HUES48 (cell line): ENCODE data around the gene ENDOG.
"Not testable (repeated sequence)": the region's sequence is repeated elsewhere in the genome, so short reads cannot be mapped to it uniquely, and the experiment has no call there.

Experiments
- H3K27ac ChIP-seq: one replicate; pipeline ENCODE4 v1.7.0; 2013; ENCODE audit warnings: low read depth, low read length, inconsistent platforms
- H3K27me3 ChIP-seq: 2 replicates; pipeline ENCODE4 v1.6.1; 2013; ENCODE audit warnings: mild to moderate bottlenecking, low read length; ENCODE audit not compliant: control insufficient read depth, insufficient read depth
- H3K36me3 ChIP-seq: 2 replicates; pipeline ENCODE4 v1.6.1; 2013; ENCODE audit warnings: low read length; ENCODE audit not compliant: control insufficient read depth, insufficient read depth
- H3K4me1 ChIP-seq: 2 replicates; pipeline ENCODE4 v1.6.1; 2013; ENCODE audit warnings: mild to moderate bottlenecking, low read length; ENCODE audit not compliant: control insufficient read depth, insufficient read depth
- H3K4me3 ChIP-seq: 2 replicates; pipeline ENCODE4 v1.5.1; 2013; ENCODE audit warnings: mild to moderate bottlenecking, low read depth, low read length
- H3K9ac ChIP-seq: 2 replicates; pipeline ENCODE4 v1.6.1; 2013; ENCODE audit warnings: mild to moderate bottlenecking, low read depth, low read length, moderate library complexity
- H3K9me3 ChIP-seq: 2 replicates; pipeline ENCODE4 v1.6.1; 2013; ENCODE audit warnings: low read length; ENCODE audit not compliant: control insufficient read depth, insufficient read depth

ENDOG gene

GRCh38 chr9:128785427-128785826 is 32.9 kb upstream of the ENDOG start:
- H3K9ac ChIP-seq: no peak overlapping the region
- peaks cover 4% of the 10 kb centered on the region for H3K36me3 ChIP-seq
- H3K4me3 ChIP-seq: no peak overlapping the region
- H3K27me3 ChIP-seq: no peaks in the 10 kb centered on the region
- peaks cover 5% of the 10 kb centered on the region for H3K4me1 ChIP-seq
- no peak overlapping the region for H3K27ac ChIP-seq
- no peaks in the 10 kb centered on the region for H3K9me3 ChIP-seq

GRCh38 chr9:128786681-128787601 is 31.4 kb upstream of the ENDOG start, which contains the start of gene TBC1D13:
Gene TBC1D13, plus strand, starts transcription at chr9:128787253. Its CDS starts 101 bp downstream, at chr9:128787354.
- peaks cover 18% of the 10 kb centered on the region for H3K36me3 ChIP-seq
- peak within 1 kb of the TSS; percentile 78 for H3K27ac ChIP-seq
- H3K4me1 ChIP-seq: peaks cover 5% of the 10 kb centered on the region
- H3K27me3 ChIP-seq: no peaks in the 10 kb centered on the region
- H3K9ac ChIP-seq: peak within 1 kb of the TSS; percentile 64
- H3K4me3 ChIP-seq: peak within 1 kb of the TSS; percentile 85
- no peaks in the 10 kb centered on the region for H3K9me3 ChIP-seq

- H3K27ac ChIP-seq: peak overlapping the region; percentile 78
- no peaks in the 10 kb centered on the region for H3K27me3 ChIP-seq
- peak overlapping the region; percentile 40 for H3K9ac ChIP-seq
- peaks cover 25% of the 10 kb centered on the region for H3K36me3 ChIP-seq
- no peaks in the 10 kb centered on the region for H3K9me3 ChIP-seq
- H3K4me1 ChIP-seq: peaks cover 5% of the 10 kb centered on the region
- peak overlapping the region; percentile 85 for H3K4me3 ChIP-seq
These were observed 30.6 kb upstream of the ENDOG start for GRCh38 chr9:128787659-128788058.

GRCh38 chr9:128788445-128788844 is 29.9 kb upstream of the ENDOG start:
- Histone ChIP-seq H3K9ac (no peak overlapping the region), H3K4me1 (peaks cover 5% of the 10 kb centered on the region), H3K27me3 (no peaks in the 10 kb centered on the region), H3K36me3 (peaks cover 33% of the 10 kb centered on the region), H3K27ac (no peak overlapping the region), H3K9me3 (no peaks in the 10 kb centered on the region), H3K4me3 (peak overlapping the region; percentile 85; the same call in 1 of the 2 replicates)

GRCh38 chr9:128790536-128790935 is 27.8 kb upstream of the ENDOG start:
- Histone ChIP-seq H3K9ac (no peak overlapping the region), H3K27me3 (no peaks in the 10 kb centered on the region), H3K27ac (no peak overlapping the region), H3K4me3 (no peak overlapping the region), H3K9me3 (no peaks in the 10 kb centered on the region), H3K36me3 (peaks cover 46% of the 10 kb centered on the region), H3K4me1 (peaks cover 5% of the 10 kb centered on the region)

- Histone ChIP-seq H3K4me1 (peaks cover 5% of the 10 kb centered on the region), H3K9ac (no peak overlapping the region), H3K27ac (no peak overlapping the region), H3K9me3 (no peaks in the 10 kb centered on the region), H3K36me3 (peaks cover 50% of the 10 kb centered on the region), H3K4me3 (no peak overlapping the region), H3K27me3 (no peaks in the 10 kb centered on the region)
These were observed 26.2 kb upstream of the ENDOG start for GRCh38 chr9:128792134-128792533.

- H3K9ac ChIP-seq: no peak overlapping the region
- H3K4me1 ChIP-seq: peaks cover 2% of the 10 kb centered on the region
- no peaks in the 10 kb centered on the region for H3K27me3 ChIP-seq
- no peak overlapping the region for H3K27ac ChIP-seq
- peaks cover 59% of the 10 kb centered on the region for H3K36me3 ChIP-seq
- H3K9me3 ChIP-seq: no peaks in the 10 kb centered on the region
- H3K4me3 ChIP-seq: no peak overlapping the region
These were observed 25.2 kb upstream of the ENDOG start for GRCh38 chr9:128792978-128793686.

- not testable (repeated sequence) for H3K27me3 ChIP-seq, H3K9me3 ChIP-seq, H3K9ac ChIP-seq, H3K4me3 ChIP-seq, H3K27ac ChIP-seq, H3K4me1 ChIP-seq
- peaks cover 71% of the 10 kb centered on the region for H3K36me3 ChIP-seq
These were observed 23.3 kb upstream of the ENDOG start for GRCh38 chr9:128794961-128795360.

- no peaks in the 10 kb centered on the region for H3K9me3 ChIP-seq
- no peak overlapping the region for H3K4me3 ChIP-seq
- H3K9ac ChIP-seq: no peak overlapping the region
- no peaks in the 10 kb centered on the region for H3K27me3 ChIP-seq
- H3K4me1 ChIP-seq: no peaks in the 10 kb centered on the region
- H3K27ac ChIP-seq: no peak overlapping the region
- peaks cover 54% of the 10 kb centered on the region for H3K36me3 ChIP-seq
These were observed 19.4 kb upstream of the ENDOG start for GRCh38 chr9:128798896-128799295.

GRCh38 chr9:128800061-128800460 is 18.2 kb upstream of the ENDOG start:
- Histone ChIP-seq H3K4me3 (no peak overlapping the region), H3K9ac (no peak overlapping the region), H3K36me3 (peaks cover 50% of the 10 kb centered on the region), H3K27ac (no peak overlapping the region), H3K4me1 (no peaks in the 10 kb centered on the region), H3K9me3 (no peaks in the 10 kb centered on the region), H3K27me3 (no peaks in the 10 kb centered on the region)

GRCh38 chr9:128802482-128802881 is 15.8 kb upstream of the ENDOG start:
- H3K4me1 ChIP-seq: no peaks in the 10 kb centered on the region
- no peaks in the 10 kb centered on the region for H3K27me3 ChIP-seq
- H3K9me3 ChIP-seq: no peaks in the 10 kb centered on the region
- H3K9ac ChIP-seq: no peak overlapping the region
- H3K36me3 ChIP-seq: peaks cover 61% of the 10 kb centered on the region
- H3K27ac ChIP-seq: no peak overlapping the region
- no peak overlapping the region for H3K4me3 ChIP-seq
